Measurements from ENCODE around the gene FAM24A. TPM values are rescaled to one million over a fixed set of nuclear protein-coding genes. Genes with fewer than 3 reads are reported as not detected.
"Not testable (repeated sequence)": the region's sequence is repeated elsewhere in the genome, so short reads cannot be mapped to it uniquely, and the experiment has no call there.

FAM24A gene
- total RNA-seq, 2 donors from 2014 or later, result not detected

GRCh38 chr10:122884166-122884565 lies 26.2 kb upstream of the FAM24A start:
- Histone ChIP-seq H3K27me3 (no peaks in the 10 kb centered on the region), H3K4me1 (peaks cover 9% of the 10 kb centered on the region), H3K4me3 (no peak overlapping the region), H3K9me3 (no peaks in the 10 kb centered on the region), H3K36me3 (replicated peaks in 1 of 2; ENCODE audit: insufficient read depth in 1 of 2, low read depth in 2 of 2) (no peaks in the 10 kb centered on the region), H3K27ac (no peak overlapping the region)
- no peak for ATAC-seq
- no peak for DNase-seq
- TF ChIP-seq CTCF (IDR thresholded peaks at IDR 0.05) (no peak), POLR2A (IDR thresholded peaks at IDR 0.05) (no peak)
- intact Hi-C loops (cut with DNase I), result no loop called here
- WGBS, 2 donors, result 93 to 95% methylated on average over 1 of the region's 1 CpG

GRCh38 chr10:122894261-122894944 lies 16.0 kb upstream of the FAM24A start:
- H3K36me3 ChIP-seq (replicated peaks in 1 of 2; ENCODE audit: insufficient read depth in 1 of 2, low read depth in 2 of 2), result no peaks in the 10 kb centered on the region
- DNase-seq (no peak), ATAC-seq (no peak)
- H3K4me1 ChIP-seq, result no peaks in the 10 kb centered on the region
- H3K27ac ChIP-seq, result no peak overlapping the region
- intact Hi-C loops (cut with DNase I), result no loop called here
- no peak overlapping the region for H3K4me3 ChIP-seq
- H3K27me3 ChIP-seq, result no peaks in the 10 kb centered on the region
- no peak for TF ChIP-seq POLR2A (IDR thresholded peaks at IDR 0.05)
- TF ChIP-seq CTCF (IDR thresholded peaks at IDR 0.05), result no peak
- 78 to 91% methylated on average over 5 of the region's 5 CpGs for WGBS, 2 donors
- H3K9me3 ChIP-seq, result no peaks in the 10 kb centered on the region

GRCh38 chr10:122903861-122904260 lies 6.5 kb upstream of the FAM24A start:
- H3K36me3 ChIP-seq (replicated peaks in 1 of 2; ENCODE audit: insufficient read depth in 1 of 2, low read depth in 2 of 2); DNase-seq; H3K9me3 ChIP-seq; H3K4me3 ChIP-seq; intact Hi-C loops (cut with DNase I); H3K4me1 ChIP-seq; H3K27me3 ChIP-seq; H3K27ac ChIP-seq; ATAC-seq: not testable (repeated sequence)
- WGBS, 2 donors, result 70 to 76% methylated on average over 4 of the region's 4 CpGs

GRCh38 chr10:122911889-122912484 lies 1.6 kb downstream of the FAM24A start:
- intact Hi-C loops (cut with DNase I), result no loop called here
- WGBS, 2 donors, result 19 to 29% methylated on average over 5 of the region's 5 CpGs
- H3K9me3 ChIP-seq, result no peaks in the 10 kb centered on the region

DNA sequence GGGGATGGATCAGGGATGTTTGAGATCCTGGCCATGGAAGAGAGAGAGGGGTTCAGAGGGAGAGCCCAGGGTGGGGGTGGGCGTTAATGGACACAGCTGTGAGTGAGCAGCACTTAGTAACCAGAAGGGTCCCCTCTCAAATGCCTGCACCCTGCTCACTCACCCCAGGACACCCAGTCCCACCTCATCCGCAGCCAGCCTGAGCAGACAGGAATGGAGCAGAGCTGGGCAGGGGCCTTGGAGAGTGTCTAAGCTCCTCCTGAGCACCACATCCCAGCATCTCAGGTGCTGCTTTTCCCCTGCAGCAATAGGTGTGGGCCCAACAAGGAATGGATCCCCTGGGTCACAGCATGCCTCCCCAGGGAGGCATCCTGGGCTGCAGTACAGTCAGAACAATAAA lies 5.3 kb downstream of the FAM24A start:
- TF ChIP-seq POLR2A (IDR thresholded peaks at IDR 0.05) (no peak), CTCF (IDR thresholded peaks at IDR 0.05) (no peak)
- Histone ChIP-seq H3K27ac (no peak overlapping the region), H3K9me3 (no peaks in the 10 kb centered on the region), H3K4me1 (no peaks in the 10 kb centered on the region), H3K4me3 (no peak overlapping the region), H3K27me3 (no peaks in the 10 kb centered on the region), H3K36me3 (replicated peaks in 1 of 2; ENCODE audit: insufficient read depth in 1 of 2, low read depth in 2 of 2) (no peaks in the 10 kb centered on the region)
- no peak for DNase-seq
- no peak for ATAC-seq
- WGBS, 2 donors, result 88 to 92% methylated on average over 1 to 2 of the region's 2 CpGs
- intact Hi-C loops (cut with DNase I), result no loop called here

More at GRCh38 chr10:122911889-122912484, 1.6 kb downstream of the FAM24A start:
- H3K27me3 ChIP-seq, result no peaks in the 10 kb centered on the region
- DNase-seq (peak; percentile 42 to 65 (median 50)), ATAC-seq (peak; percentile 56)
- H3K36me3 ChIP-seq (replicated peaks in 1 of 2; ENCODE audit: insufficient read depth in 1 of 2, low read depth in 2 of 2), result no peaks in the 10 kb centered on the region
- no peak overlapping the region for H3K4me3 ChIP-seq
- no peaks in the 10 kb centered on the region for H3K4me1 ChIP-seq
- no peak for TF ChIP-seq CTCF (IDR thresholded peaks at IDR 0.05)
- TF ChIP-seq POLR2A (IDR thresholded peaks at IDR 0.05), result no peak
- H3K27ac ChIP-seq, result no peak overlapping the region
